ENCODE results near the gene PLCG2. TPM values are rescaled to one million over a fixed set of nuclear protein-coding genes. Genes with fewer than 3 reads are reported as not detected.

The PLCG2 gene
- polyA plus RNA-seq, 2 of the 4 experiments (the other 2 are of a cell fraction) = 2.8 to 6.0 TPM

GRCh38 chr16:81796583-81797346 is 17.7 kb downstream of the PLCG2 start:
- Histone ChIP-seq H3K9me3 (no peaks in the 10 kb centered on the region), H3K4me1 (no peaks in the 10 kb centered on the region), H3K27ac (no peak overlapping the region), H3K4me3 (no peak overlapping the region), H3K4me2 (no peak overlapping the region)
- ATAC-seq (no peak), DNase-seq (ENCODE audit: low read depth in 1 of 2, low spot score in 1 of 2) (no peak), FAIRE-seq (no peak)
- ChIA-PET POLR2A (no interaction called here), CTCF (interaction anchor here (0.7 kb wide), 1 partner anchor 10 kb away, joined by 3 read pairs; no protein-coding TSS in a partner anchor)
- TF ChIP-seq MAFK (IDR thresholded peaks at IDR 0.05; ENCODE audit: partially characterized antibody) (no peak), HOXB5 (CRISPR knock-in tag; IDR thresholded peaks at IDR 0.05) (no peak), NPAS2 (CRISPR knock-in tag; IDR thresholded peaks at IDR 0.05; ENCODE audit: borderline replicate concordance) (no peak), CBX2 (IDR thresholded peaks at IDR 0.05; ENCODE audit: borderline replicate concordance, low read depth) (no peak), TP53 (CRISPR knock-in tag; IDR thresholded peaks at IDR 0.05) (no peak), KDM1A (IDR thresholded peaks at IDR 0.05; ENCODE audit: low read depth) (no peak), CHD4 (IDR thresholded peaks at IDR 0.05; ENCODE audit: borderline replicate concordance) (no peak), BCL3 (IDR thresholded peaks at IDR 0.05) (no peak), JUN (IDR thresholded peaks at IDR 0.05) (no peak), EHMT2 (IDR thresholded peaks at IDR 0.05; ENCODE audit: low read depth) (no peak), KDM5A (IDR thresholded peaks at IDR 0.05) (no peak), ZNF302 (CRISPR knock-in tag; IDR thresholded peaks at IDR 0.05) (no peak)
- TF ChIP-seq, protein P1, sequence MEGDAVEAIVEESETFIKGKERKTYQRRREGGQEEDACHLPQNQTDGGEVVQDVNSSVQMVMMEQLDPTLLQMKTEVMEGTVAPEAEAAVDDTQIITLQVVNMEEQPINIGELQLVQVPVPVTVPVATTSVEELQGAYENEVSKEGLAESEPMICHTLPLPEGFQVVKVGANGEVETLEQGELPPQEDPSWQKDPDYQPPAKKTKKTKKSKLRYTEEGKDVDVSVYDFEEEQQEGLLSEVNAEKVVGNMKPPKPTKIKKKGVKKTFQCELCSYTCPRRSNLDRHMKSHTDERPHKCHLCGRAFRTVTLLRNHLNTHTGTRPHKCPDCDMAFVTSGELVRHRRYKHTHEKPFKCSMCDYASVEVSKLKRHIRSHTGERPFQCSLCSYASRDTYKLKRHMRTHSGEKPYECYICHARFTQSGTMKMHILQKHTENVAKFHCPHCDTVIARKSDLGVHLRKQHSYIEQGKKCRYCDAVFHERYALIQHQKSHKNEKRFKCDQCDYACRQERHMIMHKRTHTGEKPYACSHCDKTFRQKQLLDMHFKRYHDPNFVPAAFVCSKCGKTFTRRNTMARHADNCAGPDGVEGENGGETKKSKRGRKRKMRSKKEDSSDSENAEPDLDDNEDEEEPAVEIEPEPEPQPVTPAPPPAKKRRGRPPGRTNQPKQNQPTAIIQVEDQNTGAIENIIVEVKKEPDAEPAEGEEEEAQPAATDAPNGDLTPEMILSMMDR (IDR thresholded peaks at IDR 0.05) = no peak
- TF ChIP-seq, protein P2, sequence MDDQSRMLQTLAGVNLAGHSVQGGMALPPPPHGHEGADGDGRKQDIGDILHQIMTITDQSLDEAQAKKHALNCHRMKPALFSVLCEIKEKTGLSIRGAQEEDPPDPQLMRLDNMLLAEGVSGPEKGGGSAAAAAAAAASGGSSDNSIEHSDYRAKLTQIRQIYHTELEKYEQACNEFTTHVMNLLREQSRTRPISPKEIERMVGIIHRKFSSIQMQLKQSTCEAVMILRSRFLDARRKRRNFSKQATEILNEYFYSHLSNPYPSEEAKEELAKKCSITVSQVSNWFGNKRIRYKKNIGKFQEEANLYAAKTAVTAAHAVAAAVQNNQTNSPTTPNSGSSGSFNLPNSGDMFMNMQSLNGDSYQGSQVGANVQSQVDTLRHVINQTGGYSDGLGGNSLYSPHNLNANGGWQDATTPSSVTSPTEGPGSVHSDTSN (IDR thresholded peaks at IDR 0.05) = no peak
- TF ChIP-seq, protein P3, sequence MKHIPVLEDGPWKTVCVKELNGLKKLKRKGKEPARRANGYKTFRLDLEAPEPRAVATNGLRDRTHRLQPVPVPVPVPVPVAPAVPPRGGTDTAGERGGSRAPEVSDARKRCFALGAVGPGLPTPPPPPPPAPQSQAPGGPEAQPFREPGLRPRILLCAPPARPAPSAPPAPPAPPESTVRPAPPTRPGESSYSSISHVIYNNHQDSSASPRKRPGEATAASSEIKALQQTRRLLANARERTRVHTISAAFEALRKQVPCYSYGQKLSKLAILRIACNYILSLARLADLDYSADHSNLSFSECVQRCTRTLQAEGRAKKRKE (CRISPR knock-in tag; IDR thresholded peaks at IDR 0.05; ENCODE audit: low read depth) = no peak
- WGBS (ENCODE audit: missing lambda C conversion rate) = 80% methylated on average over 10 of the region's 10 CpGs

GRCh38 chr16:81797443-81797842 is 18.4 kb downstream of the PLCG2 start:
- CTCF ChIA-PET = interaction anchor here (1.5 kb wide), 1 partner anchor 15 kb away, joined by 3 read pairs; no protein-coding TSS in a partner anchor

More at GRCh38 chr16:81797443-81797842, 18.4 kb downstream of the PLCG2 start:
- no peaks in the 10 kb centered on the region for H3K4me1 ChIP-seq
- H3K9me3 ChIP-seq = no peaks in the 10 kb centered on the region
- ATAC-seq (no peak; a peak in 1 of 6 replicates), DNase-seq (ENCODE audit: low read depth in 1 of 2, low spot score in 1 of 2) (no peak), FAIRE-seq (no peak)
- POLR2A ChIA-PET = no interaction called here
- no peak overlapping the region for H3K4me2 ChIP-seq
- H3K4me3 ChIP-seq = no peak overlapping the region
- WGBS (ENCODE audit: missing lambda C conversion rate) = 88% methylated on average over 6 of the region's 6 CpGs
- TF ChIP-seq, protein P4, sequence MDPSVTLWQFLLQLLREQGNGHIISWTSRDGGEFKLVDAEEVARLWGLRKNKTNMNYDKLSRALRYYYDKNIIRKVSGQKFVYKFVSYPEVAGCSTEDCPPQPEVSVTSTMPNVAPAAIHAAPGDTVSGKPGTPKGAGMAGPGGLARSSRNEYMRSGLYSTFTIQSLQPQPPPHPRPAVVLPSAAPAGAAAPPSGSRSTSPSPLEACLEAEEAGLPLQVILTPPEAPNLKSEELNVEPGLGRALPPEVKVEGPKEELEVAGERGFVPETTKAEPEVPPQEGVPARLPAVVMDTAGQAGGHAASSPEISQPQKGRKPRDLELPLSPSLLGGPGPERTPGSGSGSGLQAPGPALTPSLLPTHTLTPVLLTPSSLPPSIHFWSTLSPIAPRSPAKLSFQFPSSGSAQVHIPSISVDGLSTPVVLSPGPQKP (IDR thresholded peaks at IDR 0.05; ENCODE audit: low read depth, low read length) = no peak
- no peak for TF ChIP-seq USF2 (IDR thresholded peaks at IDR 0.05)
- no peak for TF ChIP-seq HES2 (IDR thresholded peaks at IDR 0.05)
- no peak for TF ChIP-seq FOSB (CRISPR knock-in tag; IDR thresholded peaks at IDR 0.05)
- TF ChIP-seq HEYL (CRISPR knock-in tag; IDR thresholded peaks at IDR 0.05) = no peak
- no peak for TF ChIP-seq BHLHE40 (IDR thresholded peaks at IDR 0.05; ENCODE audit: low read depth, low read length)
- TF ChIP-seq, protein P2 (IDR thresholded peaks at IDR 0.05) = no peak
- no peak overlapping the region for H3K27ac ChIP-seq
